Endothelial cell of umbilical vein (primary cell): Measurements from ENCODE around the gene CACNA1C.

Experiments used
- EZH2 ChIP-seq: IDR thresholded peaks from 2 replicates; pipeline ENCODE4 v1.6.1; 2012; ENCODE audit warnings: borderline replicate concordance, low read depth, mild to moderate bottlenecking, moderate library complexity, low read length, inconsistent platforms; ENCODE audit not compliant: severe bottlenecking
- JUN ChIP-seq: IDR thresholded peaks from 2 replicates; pipeline ENCODE4 v1.6.1; 2011; ENCODE audit warnings: borderline replicate concordance, low read depth; ENCODE audit not compliant: insufficient read length, insufficient read depth
- POLR2A ChIP-seq: IDR thresholded peaks from 2 replicates; pipeline ENCODE4 v1.6.1; 2012; ENCODE audit warnings: low read depth, mild to moderate bottlenecking, control low read depth, low read length
- POLR2AphosphoS5 ChIP-seq: IDR thresholded peaks from 2 replicates; pipeline ENCODE4 v1.6.1; 2012; ENCODE audit warnings: low read depth, mild to moderate bottlenecking, control low read depth, low read length, moderate library complexity; ENCODE audit not compliant: insufficient read depth
- TF ChIP-seq, protein P1 (sequence below), 2 donors: IDR thresholded peaks; 1 replicate in 1 of 2; 2 replicates in 1 of 2; pipeline ENCODE4 v1.5.1; 2011; ENCODE audit warnings: low read length in 2 of 2, mild to moderate bottlenecking in 2 of 2, moderate library complexity in 2 of 2, control low read depth in 1 of 2, inconsistent platforms in 1 of 2, low read depth in 1 of 2; ENCODE audit not compliant: insufficient read depth in 1 of 2; ENCODE audit errors: extremely low read depth in 1 of 2

DNA sequence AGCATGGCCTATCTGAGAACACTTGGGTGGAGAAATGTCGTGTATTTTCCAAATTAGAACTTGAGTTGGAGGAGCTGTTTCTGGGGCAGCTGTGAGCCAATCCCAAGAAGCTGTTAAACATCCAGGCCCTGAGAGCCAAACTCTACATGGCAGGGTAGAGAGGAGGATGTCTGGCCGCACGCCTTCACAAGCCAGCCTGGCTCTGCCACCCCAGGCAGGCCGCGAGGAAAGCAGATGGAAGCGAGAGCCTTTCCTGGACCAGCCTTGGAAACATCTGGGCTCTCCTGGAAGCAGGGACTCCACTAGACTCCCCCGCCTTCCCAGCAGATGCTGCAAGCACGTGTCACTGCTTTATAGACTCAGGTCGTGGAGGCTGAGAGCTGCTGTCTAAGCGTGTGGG, 429.2 kb downstream of the CACNA1C start:
- TF ChIP-seq POLR2A (no peak), POLR2AphosphoS5 (no peak), EZH2 (no peak), JUN (no peak)
- TF ChIP-seq, protein P1, sequence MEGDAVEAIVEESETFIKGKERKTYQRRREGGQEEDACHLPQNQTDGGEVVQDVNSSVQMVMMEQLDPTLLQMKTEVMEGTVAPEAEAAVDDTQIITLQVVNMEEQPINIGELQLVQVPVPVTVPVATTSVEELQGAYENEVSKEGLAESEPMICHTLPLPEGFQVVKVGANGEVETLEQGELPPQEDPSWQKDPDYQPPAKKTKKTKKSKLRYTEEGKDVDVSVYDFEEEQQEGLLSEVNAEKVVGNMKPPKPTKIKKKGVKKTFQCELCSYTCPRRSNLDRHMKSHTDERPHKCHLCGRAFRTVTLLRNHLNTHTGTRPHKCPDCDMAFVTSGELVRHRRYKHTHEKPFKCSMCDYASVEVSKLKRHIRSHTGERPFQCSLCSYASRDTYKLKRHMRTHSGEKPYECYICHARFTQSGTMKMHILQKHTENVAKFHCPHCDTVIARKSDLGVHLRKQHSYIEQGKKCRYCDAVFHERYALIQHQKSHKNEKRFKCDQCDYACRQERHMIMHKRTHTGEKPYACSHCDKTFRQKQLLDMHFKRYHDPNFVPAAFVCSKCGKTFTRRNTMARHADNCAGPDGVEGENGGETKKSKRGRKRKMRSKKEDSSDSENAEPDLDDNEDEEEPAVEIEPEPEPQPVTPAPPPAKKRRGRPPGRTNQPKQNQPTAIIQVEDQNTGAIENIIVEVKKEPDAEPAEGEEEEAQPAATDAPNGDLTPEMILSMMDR (IDR thresholded peaks at IDR 0.05; ENCODE audit: extremely low read depth in 1 of 2, insufficient read depth in 1 of 2, low read depth in 1 of 2, low read length in 2 of 2): no peak
